ENCODE results near the gene KIAA0753. TPM values are rescaled to one million over a fixed set of nuclear protein-coding genes. Genes with fewer than 3 reads are reported as not detected.
A peak's percentile ranks its signal among the peaks of the same experiment; 100 is the strongest.

The KIAA0753 gene
- total and polyA plus RNA-seq, 2 of the 13 experiments (the other 11 are each of a cell fraction or from before 2014, with no cell fraction given) = 5.2 to 9.1 TPM

DNA sequence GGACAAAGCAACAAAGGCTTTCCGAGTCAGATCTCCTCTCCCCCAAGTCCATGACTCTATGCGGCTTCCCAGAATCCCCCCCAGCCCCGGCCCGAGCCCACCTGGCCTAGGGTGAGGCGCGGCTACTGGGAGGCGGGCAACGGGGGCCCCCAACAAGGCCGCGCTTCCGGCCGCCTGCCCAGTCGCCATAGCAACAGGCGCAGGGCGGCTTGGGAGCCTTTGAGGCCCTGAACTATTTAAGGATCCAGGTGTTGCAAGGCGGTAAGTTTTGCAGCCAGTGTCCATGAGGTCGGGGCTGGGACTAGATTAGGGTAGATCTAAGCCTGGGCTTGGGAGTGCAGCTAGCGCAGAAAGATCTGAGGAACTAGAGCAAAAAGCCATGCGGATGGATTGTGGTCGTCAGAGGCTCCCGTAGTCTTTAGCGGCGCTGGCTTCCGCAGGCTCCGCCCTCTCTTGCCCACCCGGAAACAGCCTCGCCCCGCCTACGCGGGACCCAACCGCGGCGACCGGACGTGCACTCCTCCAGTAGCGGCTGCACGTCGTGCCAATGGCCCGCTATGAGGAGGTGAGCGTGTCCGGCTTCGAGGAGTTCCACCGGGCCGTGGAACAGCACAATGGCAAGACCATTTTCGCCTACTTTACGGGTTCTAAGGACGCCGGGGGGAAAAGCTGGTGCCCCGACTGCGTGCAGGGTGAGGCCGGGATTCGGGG is at the start of gene KIAA0753, which contains the start of gene TXNDC17 (continued):
- TF ChIP-seq ZNF383 (CRISPR knock-in tag; IDR thresholded peaks at IDR 0.05; ENCODE audit: borderline replicate concordance) = no peak
- TF ChIP-seq, protein P1, sequence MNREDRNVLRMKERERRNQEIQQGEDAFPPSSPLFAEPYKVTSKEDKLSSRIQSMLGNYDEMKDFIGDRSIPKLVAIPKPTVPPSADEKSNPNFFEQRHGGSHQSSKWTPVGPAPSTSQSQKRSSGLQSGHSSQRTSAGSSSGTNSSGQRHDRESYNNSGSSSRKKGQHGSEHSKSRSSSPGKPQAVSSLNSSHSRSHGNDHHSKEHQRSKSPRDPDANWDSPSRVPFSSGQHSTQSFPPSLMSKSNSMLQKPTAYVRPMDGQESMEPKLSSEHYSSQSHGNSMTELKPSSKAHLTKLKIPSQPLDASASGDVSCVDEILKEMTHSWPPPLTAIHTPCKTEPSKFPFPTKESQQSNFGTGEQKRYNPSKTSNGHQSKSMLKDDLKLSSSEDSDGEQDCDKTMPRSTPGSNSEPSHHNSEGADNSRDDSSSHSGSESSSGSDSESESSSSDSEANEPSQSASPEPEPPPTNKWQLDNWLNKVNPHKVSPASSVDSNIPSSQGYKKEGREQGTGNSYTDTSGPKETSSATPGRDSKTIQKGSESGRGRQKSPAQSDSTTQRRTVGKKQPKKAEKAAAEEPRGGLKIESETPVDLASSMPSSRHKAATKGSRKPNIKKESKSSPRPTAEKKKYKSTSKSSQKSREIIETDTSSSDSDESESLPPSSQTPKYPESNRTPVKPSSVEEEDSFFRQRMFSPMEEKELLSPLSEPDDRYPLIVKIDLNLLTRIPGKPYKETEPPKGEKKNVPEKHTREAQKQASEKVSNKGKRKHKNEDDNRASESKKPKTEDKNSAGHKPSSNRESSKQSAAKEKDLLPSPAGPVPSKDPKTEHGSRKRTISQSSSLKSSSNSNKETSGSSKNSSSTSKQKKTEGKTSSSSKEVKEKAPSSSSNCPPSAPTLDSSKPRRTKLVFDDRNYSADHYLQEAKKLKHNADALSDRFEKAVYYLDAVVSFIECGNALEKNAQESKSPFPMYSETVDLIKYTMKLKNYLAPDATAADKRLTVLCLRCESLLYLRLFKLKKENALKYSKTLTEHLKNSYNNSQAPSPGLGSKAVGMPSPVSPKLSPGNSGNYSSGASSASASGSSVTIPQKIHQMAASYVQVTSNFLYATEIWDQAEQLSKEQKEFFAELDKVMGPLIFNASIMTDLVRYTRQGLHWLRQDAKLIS (CRISPR knock-in tag; IDR thresholded peaks at IDR 0.05) = peak; percentile 39; the same call in 1 of the 2 replicates
- no peak for TF ChIP-seq ZNF326 (CRISPR knock-in tag; IDR thresholded peaks at IDR 0.05; ENCODE audit: borderline replicate concordance)
- TF ChIP-seq ZNF7 (CRISPR knock-in tag; IDR thresholded peaks at IDR 0.05) = no peak
- TF ChIP-seq, protein P2, sequence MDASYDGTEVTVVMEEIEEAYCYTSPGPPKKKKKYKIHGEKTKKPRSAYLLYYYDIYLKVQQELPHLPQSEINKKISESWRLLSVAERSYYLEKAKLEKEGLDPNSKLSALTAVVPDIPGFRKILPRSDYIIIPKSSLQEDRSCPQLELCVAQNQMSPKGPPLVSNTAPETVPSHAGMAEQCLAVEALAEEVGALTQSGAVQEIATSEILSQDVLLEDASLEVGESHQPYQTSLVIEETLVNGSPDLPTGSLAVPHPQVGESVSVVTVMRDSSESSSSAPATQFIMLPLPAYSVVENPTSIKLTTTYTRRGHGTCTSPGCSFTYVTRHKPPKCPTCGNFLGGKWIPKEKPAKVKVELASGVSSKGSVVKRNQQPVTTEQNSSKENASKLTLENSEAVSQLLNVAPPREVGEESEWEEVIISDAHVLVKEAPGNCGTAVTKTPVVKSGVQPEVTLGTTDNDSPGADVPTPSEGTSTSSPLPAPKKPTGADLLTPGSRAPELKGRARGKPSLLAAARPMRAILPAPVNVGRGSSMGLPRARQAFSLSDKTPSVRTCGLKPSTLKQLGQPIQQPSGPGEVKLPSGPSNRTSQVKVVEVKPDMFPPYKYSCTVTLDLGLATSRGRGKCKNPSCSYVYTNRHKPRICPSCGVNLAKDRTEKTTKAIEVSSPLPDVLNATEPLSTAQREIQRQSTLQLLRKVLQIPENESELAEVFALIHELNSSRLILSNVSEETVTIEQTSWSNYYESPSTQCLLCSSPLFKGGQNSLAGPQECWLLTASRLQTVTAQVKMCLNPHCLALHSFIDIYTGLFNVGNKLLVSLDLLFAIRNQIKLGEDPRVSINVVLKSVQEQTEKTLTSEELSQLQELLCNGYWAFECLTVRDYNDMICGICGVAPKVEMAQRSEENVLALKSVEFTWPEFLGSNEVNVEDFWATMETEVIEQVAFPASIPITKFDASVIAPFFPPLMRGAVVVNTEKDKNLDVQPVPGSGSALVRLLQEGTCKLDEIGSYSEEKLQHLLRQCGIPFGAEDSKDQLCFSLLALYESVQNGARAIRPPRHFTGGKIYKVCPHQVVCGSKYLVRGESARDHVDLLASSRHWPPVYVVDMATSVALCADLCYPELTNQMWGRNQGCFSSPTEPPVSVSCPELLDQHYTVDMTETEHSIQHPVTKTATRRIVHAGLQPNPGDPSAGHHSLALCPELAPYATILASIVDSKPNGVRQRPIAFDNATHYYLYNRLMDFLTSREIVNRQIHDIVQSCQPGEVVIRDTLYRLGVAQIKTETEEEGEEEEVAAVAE (CRISPR knock-in tag; IDR thresholded peaks at IDR 0.05; ENCODE audit: borderline replicate concordance) = peak; percentile 60; the same call in 1 of the 2 replicates
- TF ChIP-seq RFXANK (CRISPR knock-in tag; IDR thresholded peaks at IDR 0.05) = peak; percentile 36; the same call in 1 of the 2 replicates
- no peak for TF ChIP-seq KDM3A (CRISPR knock-in tag; IDR thresholded peaks at IDR 0.05; ENCODE audit: low read depth)
- TF ChIP-seq, protein P3, sequence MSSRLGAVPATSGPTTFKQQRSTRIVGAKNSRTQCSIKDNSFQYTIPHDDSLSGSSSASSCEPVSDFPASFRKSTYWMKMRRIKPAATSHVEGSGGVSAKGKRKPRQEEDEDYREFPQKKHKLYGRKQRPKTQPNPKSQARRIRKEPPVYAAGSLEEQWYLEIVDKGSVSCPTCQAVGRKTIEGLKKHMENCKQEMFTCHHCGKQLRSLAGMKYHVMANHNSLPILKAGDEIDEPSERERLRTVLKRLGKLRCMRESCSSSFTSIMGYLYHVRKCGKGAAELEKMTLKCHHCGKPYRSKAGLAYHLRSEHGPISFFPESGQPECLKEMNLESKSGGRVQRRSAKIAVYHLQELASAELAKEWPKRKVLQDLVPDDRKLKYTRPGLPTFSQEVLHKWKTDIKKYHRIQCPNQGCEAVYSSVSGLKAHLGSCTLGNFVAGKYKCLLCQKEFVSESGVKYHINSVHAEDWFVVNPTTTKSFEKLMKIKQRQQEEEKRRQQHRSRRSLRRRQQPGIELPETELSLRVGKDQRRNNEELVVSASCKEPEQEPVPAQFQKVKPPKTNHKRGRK (CRISPR knock-in tag; IDR thresholded peaks at IDR 0.05) = 0 out of 2 replicates have a peak, but pooled peaks have one; percentile 21
- TF ChIP-seq, protein P4, sequence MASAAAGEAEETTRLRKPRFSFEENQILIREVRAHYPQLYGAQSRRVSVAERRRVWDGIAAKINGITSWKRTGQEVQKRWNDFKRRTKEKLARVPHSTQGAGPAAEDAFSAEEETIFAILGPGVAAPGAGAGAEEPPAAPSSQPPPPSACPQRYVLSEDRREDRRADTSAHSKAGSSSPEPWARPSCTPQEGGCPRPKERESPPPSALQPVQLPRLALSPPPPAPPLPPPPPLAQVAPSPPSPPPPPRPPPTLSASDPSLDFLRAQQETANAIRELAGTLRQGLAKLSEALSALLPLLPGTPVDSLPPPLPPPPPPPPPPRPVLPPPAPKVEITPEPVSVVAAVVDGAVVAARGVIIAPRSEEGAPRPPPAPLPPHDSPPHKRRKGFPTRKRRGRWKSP (CRISPR knock-in tag; IDR thresholded peaks at IDR 0.05) = 0 out of 2 replicates have a peak, but pooled peaks have one; percentile 20
- TF ChIP-seq ZFX (CRISPR knock-in tag; IDR thresholded peaks at IDR 0.05; ENCODE audit: low read depth) = peak; percentile 97
- TF ChIP-seq ATF7 (IDR thresholded peaks at IDR 0.05) = no peak
- no peak for TF ChIP-seq ATF7 (CRISPR knock-in tag; IDR thresholded peaks at IDR 0.05)
- TF ChIP-seq ZNF468 (CRISPR knock-in tag; IDR thresholded peaks at IDR 0.05) = 0 out of 2 replicates have a peak, but pooled peaks have one; percentile 77
- TF ChIP-seq, protein P5, sequence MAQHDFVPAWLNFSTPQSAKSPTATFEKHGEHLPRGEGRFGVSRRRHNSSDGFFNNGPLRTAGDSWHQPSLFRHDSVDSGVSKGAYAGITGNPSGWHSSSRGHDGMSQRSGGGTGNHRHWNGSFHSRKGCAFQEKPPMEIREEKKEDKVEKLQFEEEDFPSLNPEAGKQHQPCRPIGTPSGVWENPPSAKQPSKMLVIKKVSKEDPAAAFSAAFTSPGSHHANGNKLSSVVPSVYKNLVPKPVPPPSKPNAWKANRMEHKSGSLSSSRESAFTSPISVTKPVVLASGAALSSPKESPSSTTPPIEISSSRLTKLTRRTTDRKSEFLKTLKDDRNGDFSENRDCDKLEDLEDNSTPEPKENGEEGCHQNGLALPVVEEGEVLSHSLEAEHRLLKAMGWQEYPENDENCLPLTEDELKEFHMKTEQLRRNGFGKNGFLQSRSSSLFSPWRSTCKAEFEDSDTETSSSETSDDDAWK (CRISPR knock-in tag; IDR thresholded peaks at IDR 0.05) = no peak
- no peak for TF ChIP-seq ZNF557 (CRISPR knock-in tag; IDR thresholded peaks at IDR 0.05)
- peak; percentile 83 for TF ChIP-seq ZSCAN21 (CRISPR knock-in tag; IDR thresholded peaks at IDR 0.05; ENCODE audit: borderline replicate concordance)
- TF ChIP-seq TRIM24 (CRISPR knock-in tag; IDR thresholded peaks at IDR 0.05) = no peak
